HG03469 (cell line): ENCODE measurements around the gene RBBP5.

Source experiments
- ATAC-seq: cut with Tn5 transposase; IDR thresholded peaks from one replicate; pipeline ENCODE4 v1.9.1; 2021; ENCODE audit warnings: mild to moderate bottlenecking, moderate library complexity, moderate number of reproducible peaks; ENCODE audit not compliant: unreplicated experiment

The RBBP5 gene

DNA sequence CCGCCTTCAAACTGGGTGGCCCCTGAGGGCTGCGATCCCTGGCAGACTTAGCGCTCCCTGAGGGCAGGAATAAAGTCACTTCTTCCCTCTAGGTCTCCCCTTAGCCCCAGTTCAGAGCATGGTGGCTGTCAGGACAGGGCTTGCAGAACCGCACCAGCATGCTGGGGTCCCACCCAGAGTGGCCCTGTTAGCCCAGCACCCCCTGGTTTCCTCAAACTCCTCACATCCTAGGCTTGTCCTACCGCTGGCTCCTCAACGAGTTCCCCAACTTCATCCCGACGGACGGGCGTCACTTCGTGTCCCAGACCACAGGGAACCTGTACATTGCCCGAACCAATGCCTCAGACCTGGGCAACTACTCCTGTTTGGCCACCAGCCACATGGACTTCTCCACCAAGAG lies 62.9 kb downstream of the RBBP5 start:
- ATAC-seq, result no peak

DNA sequence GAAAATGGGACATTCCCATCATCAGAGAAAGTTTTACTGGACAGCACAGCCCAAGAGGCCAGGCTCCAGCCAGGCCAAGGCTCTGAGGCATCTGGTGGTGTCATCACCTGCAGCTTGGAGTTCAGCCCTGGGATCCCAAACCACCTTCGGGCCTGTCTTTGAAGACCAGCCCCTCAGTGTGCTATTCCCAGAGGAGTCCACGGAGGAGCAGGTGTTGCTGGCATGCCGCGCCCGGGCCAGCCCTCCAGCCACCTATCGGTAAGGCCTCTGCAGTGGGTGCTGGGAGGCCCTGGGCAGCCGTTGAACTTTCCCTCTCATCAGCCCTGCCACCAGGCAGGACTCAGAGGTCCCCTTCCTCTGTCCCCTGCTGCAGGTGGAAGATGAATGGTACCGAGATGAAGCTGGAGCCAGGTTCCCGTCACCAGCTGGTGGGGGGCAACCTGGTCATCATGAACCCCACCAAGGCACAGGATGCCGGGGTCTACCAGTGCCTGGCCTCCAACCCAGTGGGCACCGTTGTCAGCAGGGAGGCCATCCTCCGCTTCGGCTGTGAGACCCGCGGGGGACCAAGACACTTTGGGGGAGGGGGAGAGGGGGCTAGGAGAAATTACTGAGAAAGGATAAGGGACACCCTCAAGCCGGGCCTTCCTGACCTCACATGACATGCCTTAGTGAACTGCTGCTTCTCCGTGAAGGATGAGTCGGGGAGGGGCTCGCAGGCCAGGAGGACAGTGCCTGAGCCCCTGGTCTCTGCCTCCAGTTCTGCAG lies 63.8 kb downstream of the RBBP5 start:
- no peak for ATAC-seq

- no peak for ATAC-seq
Observed at GRCh38 chr1:205056956-205057568, 64.7 kb downstream of the RBBP5 start.

- ATAC-seq, result no peak
Observed at GRCh38 chr1:205056188-205056611, 65.6 kb downstream of the RBBP5 start.

DNA sequence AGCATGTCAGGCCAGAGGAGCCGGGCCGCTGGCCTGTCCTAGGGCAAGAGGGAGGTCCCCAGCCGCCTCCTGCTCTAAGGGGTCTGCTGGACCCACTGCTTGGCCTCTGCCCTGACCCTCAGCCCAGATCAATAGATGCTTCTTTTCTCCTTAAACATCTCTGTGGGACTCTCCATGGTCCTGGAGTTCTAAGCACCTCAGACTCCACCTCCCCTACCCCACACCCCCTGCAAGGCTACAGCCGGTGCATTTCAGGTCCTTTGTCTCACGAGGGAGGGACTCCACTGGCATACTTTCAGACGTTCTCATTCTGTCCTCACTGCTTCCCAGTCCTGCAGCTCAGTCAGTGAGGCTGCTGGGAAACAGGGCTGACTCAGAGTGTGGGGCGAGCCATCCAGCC lies 67.8 kb downstream of the RBBP5 start:
- ATAC-seq, result no peak

DNA sequence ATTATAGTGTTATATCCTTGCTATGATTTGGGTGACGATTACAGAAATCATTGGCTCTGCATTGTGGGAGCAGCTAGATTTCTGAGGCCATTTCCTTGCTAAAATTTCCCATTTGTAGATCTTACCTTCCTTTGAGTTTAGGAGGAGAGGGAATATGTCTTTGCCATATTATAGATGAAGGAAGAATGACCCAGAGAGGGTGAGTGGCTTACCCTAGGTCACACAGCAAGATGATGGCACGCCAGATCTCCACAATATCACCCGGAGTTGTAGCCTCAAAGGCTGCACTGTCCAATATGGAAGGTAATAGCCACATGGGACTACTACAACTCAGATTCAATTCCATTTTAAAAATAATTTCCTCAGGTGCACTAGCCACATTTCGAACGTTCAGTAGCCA lies 68.5 kb downstream of the RBBP5 start:
- no peak for ATAC-seq

DNA sequence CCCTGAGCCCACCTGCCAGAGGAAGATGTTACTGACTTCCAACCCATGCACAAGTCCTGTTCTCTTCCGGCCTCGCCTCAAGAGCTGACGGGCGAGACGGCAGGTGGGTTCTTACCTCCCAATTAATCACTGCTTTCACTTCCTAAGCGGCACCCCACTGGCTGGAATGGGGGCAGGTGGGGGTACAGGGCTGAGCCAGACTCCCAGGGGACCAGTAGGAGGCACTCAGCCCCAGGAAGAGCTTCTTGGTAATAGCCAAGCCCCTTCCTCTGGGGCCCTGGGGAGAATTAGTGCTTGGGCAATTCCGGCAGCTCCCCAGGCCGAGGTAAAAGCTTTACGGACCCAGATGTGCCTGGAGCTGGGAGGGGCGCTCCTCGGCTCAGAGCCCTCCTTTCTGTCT lies 69.1 kb downstream of the RBBP5 start:
- no peak for ATAC-seq

DNA sequence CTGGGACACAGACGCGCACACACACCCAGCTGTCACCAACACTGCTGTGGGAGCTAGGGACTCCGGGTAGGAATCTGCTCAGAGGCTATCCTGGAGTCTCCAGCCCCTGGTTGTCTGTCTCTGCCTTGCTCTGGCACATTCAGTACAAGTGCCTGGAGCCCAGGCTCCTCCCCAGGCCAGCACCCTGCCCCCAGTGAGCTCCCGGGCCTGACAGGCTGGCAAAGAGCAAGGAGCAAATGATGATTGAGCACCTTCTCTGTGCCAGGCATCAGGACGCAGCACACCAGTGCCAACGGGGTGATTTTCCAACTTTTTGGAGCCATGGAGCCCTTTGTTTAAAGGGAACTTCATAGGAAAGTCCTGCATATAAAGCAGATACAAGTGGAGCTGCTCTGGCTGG lies 72.3 kb downstream of the RBBP5 start:
- no peak for ATAC-seq

- no peak for ATAC-seq
Observed at GRCh38 chr1:205048382-205048781, 73.4 kb downstream of the RBBP5 start.

DNA sequence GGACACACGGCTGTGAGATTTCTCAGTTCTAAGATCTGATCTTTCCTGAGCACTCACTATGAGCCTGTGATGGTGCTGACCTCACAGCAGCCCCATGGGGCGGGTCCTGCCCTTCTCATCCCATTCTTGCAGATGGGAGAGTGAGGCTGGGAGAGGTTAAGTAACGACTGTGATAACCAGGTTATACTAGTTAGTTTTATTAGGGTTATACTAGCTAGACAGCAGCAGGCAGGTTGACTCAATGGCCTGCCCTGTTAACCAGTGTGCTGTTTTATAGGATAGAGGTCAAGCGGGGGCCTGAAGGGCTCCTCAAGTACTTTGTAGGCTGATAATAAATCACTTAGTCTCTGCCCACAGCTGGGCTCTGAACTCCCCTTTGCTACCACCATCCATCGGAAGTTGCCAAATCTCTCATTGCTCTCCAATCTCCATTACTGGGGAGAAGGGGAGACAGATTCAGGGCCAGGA lies 74.0 kb downstream of the RBBP5 start:
- ATAC-seq, result no peak

DNA sequence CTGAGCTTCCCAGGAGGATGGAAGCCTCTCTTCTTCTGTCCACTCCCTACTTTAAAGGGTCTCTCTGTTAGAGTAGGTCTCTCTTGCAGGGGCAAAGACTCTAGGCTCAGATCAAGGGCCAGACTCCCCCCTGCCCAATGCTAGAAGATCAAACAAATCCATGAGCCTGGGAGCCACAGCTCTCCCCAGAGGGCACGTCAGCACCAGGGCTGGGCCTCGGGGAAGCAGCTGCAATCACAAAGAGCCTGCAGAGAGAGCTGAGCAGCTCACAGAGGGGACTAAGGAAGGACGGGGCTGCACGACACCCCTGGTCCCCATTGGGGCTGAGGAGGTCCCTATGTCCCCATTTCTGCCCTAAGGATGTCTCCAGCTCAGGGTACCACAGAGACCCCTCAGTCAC lies 74.9 kb downstream of the RBBP5 start:
- ATAC-seq, result no peak

DNA sequence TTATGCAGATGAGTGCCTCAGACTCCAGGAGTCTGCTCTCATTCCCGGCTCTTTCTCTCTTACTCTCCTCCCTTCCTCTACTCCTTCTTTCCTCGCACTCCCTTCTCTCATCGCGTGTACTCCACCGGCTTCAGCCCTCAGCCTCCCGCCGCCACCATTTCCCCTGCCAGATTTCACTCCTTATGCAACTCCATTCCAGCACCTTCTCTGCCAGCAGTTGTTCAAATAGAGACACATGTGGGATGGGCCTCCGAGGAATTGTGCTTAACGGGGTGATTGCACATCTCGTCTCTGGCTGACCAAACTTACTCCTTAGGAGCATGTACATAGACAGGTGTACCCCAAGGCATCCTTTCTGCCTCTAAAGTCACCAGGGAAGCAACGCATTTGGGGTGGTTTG lies 76.6 kb downstream of the RBBP5 start:
- no peak for ATAC-seq

- ATAC-seq, result no peak
Observed at GRCh38 chr1:205044741-205045140, 77.0 kb downstream of the RBBP5 start.

- no peak for ATAC-seq
Observed at GRCh38 chr1:205043866-205044265, 77.9 kb downstream of the RBBP5 start.

GRCh38 chr1:205042911-205043806 lies 78.6 kb downstream of the RBBP5 start, which contains the start of gene CNTN2:
Gene CNTN2, plus strand, starts transcription at chr1:205043212. Its CDS starts 9,974 bp downstream, at chr1:205053186.
- no peak for ATAC-seq

DNA sequence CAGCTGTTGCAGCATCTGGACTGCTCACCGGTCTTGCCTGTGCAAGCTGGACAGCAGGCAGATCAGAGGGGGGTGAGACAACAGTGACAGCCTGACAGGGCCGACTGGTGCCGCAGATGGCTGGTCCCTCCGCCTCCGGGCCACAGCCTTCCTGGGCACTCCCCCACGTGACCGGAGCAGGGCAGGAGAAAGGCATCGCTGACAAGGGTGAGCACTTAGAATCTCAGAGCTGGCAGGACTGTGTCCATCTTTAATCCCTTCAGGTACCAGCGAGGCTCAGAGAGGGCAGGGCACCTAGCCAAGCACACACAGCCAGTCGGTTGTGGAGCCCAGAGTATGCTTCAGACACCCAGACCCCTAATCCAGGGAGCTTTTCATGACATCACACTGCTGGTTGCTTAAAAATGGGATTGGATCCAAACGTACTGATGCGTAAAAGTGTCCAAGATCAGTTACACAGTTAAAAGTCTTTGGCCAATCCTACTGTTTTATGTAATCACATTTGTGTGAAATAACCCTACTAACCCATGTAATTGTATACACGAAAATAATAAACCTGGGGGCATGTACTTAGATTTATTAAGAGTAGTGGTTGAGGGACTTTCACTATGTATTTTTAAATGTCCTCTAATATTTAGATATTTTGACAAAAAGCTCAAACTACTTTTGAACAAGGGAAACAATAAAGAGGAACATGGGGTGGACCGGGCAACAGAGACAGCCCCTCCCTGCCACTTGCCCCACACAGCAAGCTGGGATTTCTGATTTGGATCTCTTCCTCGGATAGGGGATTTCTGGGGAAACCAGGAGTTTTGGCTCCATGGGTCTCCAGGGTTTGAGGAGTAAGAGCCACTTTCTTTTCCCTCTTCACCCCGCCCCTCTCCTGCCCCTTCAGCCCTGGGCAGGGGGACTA lies 79.5 kb downstream of the RBBP5 start:
- ATAC-seq, result no peak

DNA sequence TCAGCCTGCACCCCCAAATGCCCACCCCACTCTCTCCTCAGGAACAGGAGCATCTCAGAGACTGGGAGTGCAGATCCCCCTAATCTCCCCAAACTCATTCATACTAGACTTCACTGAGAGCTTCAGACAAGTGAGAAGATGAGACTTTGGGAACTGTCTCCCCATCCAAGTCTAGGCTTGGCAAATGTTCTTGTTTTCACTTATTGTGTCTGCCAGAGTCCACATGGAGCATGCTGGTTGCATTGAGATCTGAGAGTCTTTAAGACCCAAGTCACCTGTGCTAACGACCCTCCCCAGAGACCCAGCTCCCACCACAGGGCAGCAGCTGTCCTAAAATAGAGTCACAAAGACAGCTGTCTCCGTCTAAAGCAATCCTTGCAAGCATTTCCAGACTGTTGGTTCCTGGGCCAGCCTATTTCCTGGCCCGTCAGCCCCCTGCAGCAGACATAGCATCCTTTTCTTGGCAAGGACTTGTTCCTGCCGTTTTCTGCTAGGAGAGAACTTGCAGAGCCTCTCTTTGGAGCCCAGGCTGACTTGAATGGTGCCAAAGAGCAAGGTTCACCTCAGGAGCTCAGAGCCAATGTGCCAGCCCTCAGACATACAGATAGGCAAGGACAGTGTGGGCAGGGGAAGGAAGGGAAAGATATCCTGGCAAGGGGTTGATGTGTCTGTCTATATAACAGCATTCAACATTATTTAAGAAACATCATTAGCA lies 80.6 kb downstream of the RBBP5 start:
- ATAC-seq, result no peak

- no peak for ATAC-seq
Observed at GRCh38 chr1:205038132-205038786, 83.5 kb downstream of the RBBP5 start.

GRCh38 chr1:205037539-205037938 lies 84.2 kb downstream of the RBBP5 start:
- no peak for ATAC-seq
